ENCODE results near the gene CES5A.

GRCh38 chr16:55917373-55918160 is 42.4 kb upstream of the CES5A start:
- TF ChIP-seq CTCF (conservative IDR thresholded peaks at IDR 0.05; ENCODE audit: low read depth, low read length) (no peak), MAFK (IDR thresholded peaks at IDR 0.05; ENCODE audit: low read depth, low read length) (no peak), RFX5 (IDR thresholded peaks at IDR 0.05; ENCODE audit: low read depth, low read length) (no peak), CHD1 (IDR thresholded peaks at IDR 0.05; ENCODE audit: low read depth, low read length) (no peak), RCOR1 (IDR thresholded peaks at IDR 0.05; ENCODE audit: insufficient replicate concordance, low read length) (no peak), CEBPB (IDR thresholded peaks at IDR 0.05; ENCODE audit: low read depth, low read length) (no peak), RAD21 (IDR thresholded peaks at IDR 0.05; ENCODE audit: low read length) (no peak), POLR2A (IDR thresholded peaks at IDR 0.05; ENCODE audit: low read depth, low read length) (no peak), BHLHE40 (IDR thresholded peaks at IDR 0.05; ENCODE audit: low read depth, low read length) (no peak), MXI1 (IDR thresholded peaks at IDR 0.05; ENCODE audit: borderline replicate concordance, low read depth, low read length) (no peak), SMC3 (IDR thresholded peaks at IDR 0.05; ENCODE audit: low read depth, low read length) (no peak), NFE2L2 (IDR thresholded peaks at IDR 0.05; ENCODE audit: low read depth, low read length) (no peak), MAZ (IDR thresholded peaks at IDR 0.05; ENCODE audit: borderline replicate concordance, low read depth, low read length) (no peak), FOS (IDR thresholded peaks at IDR 0.05; ENCODE audit: low read depth, low read length) (no peak)

Measured in IMR-90 (cell line).